Small intestine (tissue), 7 donors: ENCODE measurements around the gene ALPL. TPM values are rescaled to one million over a fixed set of nuclear protein-coding genes. Genes with fewer than 3 reads are reported as not detected.

Experiments used
- DNase-seq, 2 donors: peaks; one replicate each; pipeline versions ENCODE4 v3.0.0 to v3.0.0-alpha.2; 2013
- FAIRE-seq: peaks from 2 replicates; lab custom pipeline; 2012; peaks lifted over from hg19 to GRCh38; lab: Jason Lieb, UNC
- H3K27ac ChIP-seq, 3 donors: one replicate each; pipeline ENCODE4 v1.5.1; 2013; ENCODE audit warnings: low read length in 2 of 3, mild to moderate bottlenecking in 2 of 3, control low read depth in 1 of 3, inconsistent platforms in 1 of 3, low read depth in 1 of 3, moderate library complexity in 1 of 3
- H3K27me3 ChIP-seq, 3 donors: one replicate each; pipeline ENCODE4 v1.6.1; 2013; ENCODE audit warnings: low read length in 3 of 3, inconsistent platforms in 1 of 3; ENCODE audit not compliant: control insufficient read depth in 3 of 3, insufficient read depth in 3 of 3
- H3K36me3 ChIP-seq, 3 donors: one replicate each; pipeline ENCODE4 v1.6.1; 2013; ENCODE audit warnings: low read length in 3 of 3, inconsistent platforms in 1 of 3, low read depth in 1 of 3, mild to moderate bottlenecking in 1 of 3, moderate library complexity in 1 of 3; ENCODE audit not compliant: control insufficient read depth in 3 of 3, insufficient read depth in 2 of 3
- H3K4me1 ChIP-seq, 3 donors: one replicate each; pipeline ENCODE4 v1.6.1; 2013; ENCODE audit warnings: low read length in 2 of 3, inconsistent platforms in 1 of 3, low read depth in 1 of 3, mild to moderate bottlenecking in 1 of 3, moderate library complexity in 1 of 3; ENCODE audit not compliant: control insufficient read depth in 3 of 3, insufficient read depth in 2 of 3
- H3K4me3 ChIP-seq, 3 donors: one replicate each; pipeline ENCODE4 v1.5.1; 2013; ENCODE audit warnings: low read length in 3 of 3, control low read depth in 1 of 3, inconsistent platforms in 1 of 3, low read depth in 1 of 3, mild to moderate bottlenecking in 1 of 3, moderate library complexity in 1 of 3
- H3K9me3 ChIP-seq, 2 donors: one replicate each; pipeline ENCODE4 v1.6.1; 2013; ENCODE audit warnings: low read depth in 1 of 2, low read length in 1 of 2; ENCODE audit not compliant: control insufficient read depth in 2 of 2, insufficient read depth in 1 of 2
- WGBS, 3 donors: extraction: QIAGEN DNeasy Blood & Tissue Kit; methylation state at CpG; one replicate each; pipeline ENCODE4 v1.1.7; 2013; 5-methylcytosine and 5-hydroxymethylcytosine counted together
- polyA plus RNA-seq, 4 donors: library from polyadenylated mRNA; stranded (reverse) in 3 of 4; unstranded in 1 of 4; fragments of 200-250 nt in 3 of 4; fragments of 120-200 nt in 1 of 4; gene quantifications; one replicate each; pipeline versions ENCODE4 v1.2.1 to v1.2.3, GENCODE V29; 2013
- donor health status: healthy with polysubstance abuse.
- donor health status: control.
- donor health status: control.
- donor health status: Bipolar disorder and iron deficiency.
- donor health status: healthy.

Gene ALPL
- polyA plus RNA-seq, 4 donors, result 0.89 to 3.0 (median 2.0) TPM

- peak in 1 of 2 donors; percentile 72 for DNase-seq
- Histone ChIP-seq H3K36me3 (peaks cover 0 to 76% (median 0%) of the 10 kb centered on the region in 3 donors), H3K4me3 (no peak overlapping the region), H3K27ac (peak overlapping the region in 1 of 3 donors; percentile 76), H3K27me3 (no peaks in the 10 kb centered on the region), H3K9me3 (no peaks in the 10 kb centered on the region), H3K4me1 (peaks cover 0 to 83% (median 5%) of the 10 kb centered on the region in 3 donors)
- FAIRE-seq, result no peak
- WGBS, 3 donors, result 83 to 89% (median 85%) methylated on average over 21 of the region's 21 CpGs
Measured at GRCh38 chr1:21610989-21611785, 102.0 kb downstream of the ALPL start.

- WGBS, 3 donors, result 91 to 96% (median 93%) methylated on average over 13 of the region's 13 CpGs
- Histone ChIP-seq H3K4me3 (no peak overlapping the region), H3K36me3 (peaks cover 0 to 78% (median 0%) of the 10 kb centered on the region in 3 donors), H3K27ac (peak overlapping the region in 1 of 3 donors; percentile 76), H3K4me1 (peaks cover 0 to 81% (median 5%) of the 10 kb centered on the region in 3 donors), H3K9me3 (no peaks in the 10 kb centered on the region), H3K27me3 (no peaks in the 10 kb centered on the region)
- FAIRE-seq (no peak), DNase-seq (peak in 1 of 2 donors; percentile 48)
Measured at GRCh38 chr1:21612057-21612456, 102.8 kb downstream of the ALPL start.

- WGBS, 3 donors, result 82 to 86% (median 84%) methylated on average over 19 of the region's 19 CpGs
- Histone ChIP-seq H3K27me3 (no peaks in the 10 kb centered on the region), H3K4me1 (peaks cover 0 to 76% (median 5%) of the 10 kb centered on the region in 3 donors), H3K27ac (peak overlapping the region in 1 of 3 donors; percentile 76), H3K4me3 (no peak overlapping the region), H3K36me3 (peaks cover 0 to 87% (median 0%) of the 10 kb centered on the region in 3 donors), H3K9me3 (no peaks in the 10 kb centered on the region)
- FAIRE-seq, result no peak
- DNase-seq, result peak in 1 of 2 donors; percentile 60
Measured at GRCh38 chr1:21613072-21613867, 104.0 kb downstream of the ALPL start.

GRCh38 chr1:21614419-21615115 is 105.3 kb downstream of the ALPL start:
- 14 to 64% (median 39%) methylated on average over 10 to 11 of the region's 11 CpGs for WGBS, 3 donors
- Histone ChIP-seq H3K27me3 (no peaks in the 10 kb centered on the region), H3K4me3 (no peak overlapping the region), H3K9me3 (no peaks in the 10 kb centered on the region), H3K27ac (peak overlapping the region in 2 of 3 donors; percentile 28 to 88), H3K36me3 (peaks cover 0 to 83% (median 0%) of the 10 kb centered on the region in 3 donors), H3K4me1 (peaks cover 0 to 74% (median 5%) of the 10 kb centered on the region in 3 donors)
- FAIRE-seq, result no peak
- DNase-seq, result peak; percentile 79 to 90

- WGBS, 3 donors, result 35 to 53% (median 43%) methylated on average over 8 of the region's 8 CpGs
- no peak for FAIRE-seq
- Histone ChIP-seq H3K27ac (peak overlapping the region in 2 of 3 donors; percentile 7 to 88), H3K27me3 (no peaks in the 10 kb centered on the region), H3K4me1 (peaks cover 0 to 81% (median 5%) of the 10 kb centered on the region in 3 donors), H3K36me3 (peaks cover 0 to 73% (median 0%) of the 10 kb centered on the region in 3 donors), H3K4me3 (no peak overlapping the region), H3K9me3 (no peaks in the 10 kb centered on the region)
- no peak for DNase-seq
Measured at GRCh38 chr1:21616372-21616771, 107.1 kb downstream of the ALPL start.

- no peak for DNase-seq
- no peak overlapping the region for H3K4me3 ChIP-seq
- no peak for FAIRE-seq
Measured at GRCh38 chr1:21617126-21617738, 108.0 kb downstream of the ALPL start.

GRCh38 chr1:21618059-21618458 is 108.8 kb downstream of the ALPL start:
- Histone ChIP-seq H3K9me3 (no peaks in the 10 kb centered on the region), H3K27me3 (no peaks in the 10 kb centered on the region), H3K4me3 (no peak overlapping the region), H3K27ac (no peak overlapping the region), H3K36me3 (peaks cover 0 to 56% (median 0%) of the 10 kb centered on the region in 3 donors), H3K4me1 (peaks cover 3 to 74% (median 5%) of the 10 kb centered on the region in 3 donors)
- no peak for DNase-seq
- FAIRE-seq, result no peak
- WGBS, 3 donors, result 75 to 84% (median 82%) methylated on average over 7 of the region's 7 CpGs

More at GRCh38 chr1:21617126-21617738, 108.0 kb downstream of the ALPL start:
- H3K9me3 ChIP-seq, result no peaks in the 10 kb centered on the region
- WGBS, 3 donors, result 84 to 96% (median 92%) methylated on average over 15 to 16 of the region's 16 CpGs
- peaks cover 0 to 65% (median 0%) of the 10 kb centered on the region in 3 donors for H3K36me3 ChIP-seq
- H3K4me1 ChIP-seq, result peaks cover 3 to 77% (median 5%) of the 10 kb centered on the region in 3 donors
- no peak overlapping the region for H3K27ac ChIP-seq
- H3K27me3 ChIP-seq, result no peaks in the 10 kb centered on the region
